RWPE2 (cell line): Measurements from ENCODE around the gene SETX.

ENCODE experiments used
- ATAC-seq: fragments of 200-7000 bp; cut with Tn5 transposase; 3 replicates; pipeline ENCODE4 v1.9.1; 2021; ENCODE audit warnings: low read depth
- DNase-seq: peaks from one replicate; pipeline ENCODE4 v3.0.0-alpha.2; 2020; ENCODE audit warnings: low spot score
- H3K27ac ChIP-seq: fragments of 450-650 bp; 2 replicates; pipeline ENCODE4 v1.5.1; 2017; ENCODE audit warnings: mild to moderate bottlenecking; ENCODE audit not compliant: poor library complexity, severe bottlenecking
- H3K27me3 ChIP-seq: fragments of 250-450 bp; sonication (Bioruptor Pico); 2 replicates; pipeline ENCODE4 v1.5.1; 2021; ENCODE audit warnings: mild to moderate bottlenecking, moderate library complexity; ENCODE audit not compliant: insufficient read depth, poor library complexity, severe bottlenecking
- H3K36me3 ChIP-seq: fragments of 250-450 bp; sonication (Bioruptor Pico); 2 replicates; pipeline ENCODE4 v1.5.1; 2020; ENCODE audit warnings: low read depth, mild to moderate bottlenecking, moderate library complexity
- H3K4me1 ChIP-seq: fragments of 250-450 bp; sonication (Bioruptor Pico); 2 replicates; pipeline ENCODE4 v1.5.1; 2021; ENCODE audit warnings: mild to moderate bottlenecking, moderate library complexity; ENCODE audit not compliant: insufficient read depth, poor library complexity, severe bottlenecking
- H3K4me3 ChIP-seq: fragments of 250-450 bp; sonication (Bioruptor Pico); 2 replicates; pipeline ENCODE4 v1.5.1; 2021; ENCODE audit warnings: mild to moderate bottlenecking, moderate library complexity; ENCODE audit not compliant: severe bottlenecking
- H3K9me3 ChIP-seq: fragments of 250-450 bp; sonication (Bioruptor Pico); 2 replicates; pipeline ENCODE4 v1.5.1; 2021; ENCODE audit warnings: mild to moderate bottlenecking, moderate library complexity; ENCODE audit not compliant: severe bottlenecking
- CTCF ChIP-seq: fragments of 450-650 bp; IDR thresholded peaks from one replicate; pipeline ENCODE4 v1.5.1; 2017; ENCODE audit warnings: mild to moderate bottlenecking, moderate library complexity; ENCODE audit not compliant: poor library complexity, severe bottlenecking

The SETX gene

DNA sequence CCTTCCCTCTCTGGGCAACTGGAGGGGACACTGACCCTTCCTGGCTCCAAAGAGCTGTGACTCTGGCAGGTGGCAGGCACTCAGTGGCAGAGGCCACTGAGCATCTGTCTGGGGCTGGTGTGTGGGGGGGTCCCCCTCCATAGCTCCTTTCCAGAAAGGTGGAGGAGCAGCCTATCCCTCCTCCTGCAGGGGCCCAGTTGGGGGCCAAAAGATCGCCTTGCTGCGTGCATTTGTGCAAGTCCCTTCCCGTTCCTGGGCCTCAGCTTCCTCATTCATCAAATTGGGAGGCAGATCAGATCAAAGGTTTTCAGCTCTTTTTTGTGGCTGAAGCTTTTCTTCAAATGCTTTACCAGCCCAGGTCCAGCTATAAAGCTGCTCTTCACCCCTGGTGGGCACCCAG lies 115.3 kb downstream of the SETX start:
- Histone ChIP-seq H3K4me1 (no peaks in the 10 kb centered on the region), H3K36me3 (no peaks in the 10 kb centered on the region), H3K27ac (no peak overlapping the region), H3K27me3 (peaks cover 13% of the 10 kb centered on the region), H3K9me3 (no peaks in the 10 kb centered on the region), H3K4me3 (no peak overlapping the region)
- DNase-seq (peak; percentile 37), ATAC-seq (no peak)
- no peak for TF ChIP-seq CTCF

DNA sequence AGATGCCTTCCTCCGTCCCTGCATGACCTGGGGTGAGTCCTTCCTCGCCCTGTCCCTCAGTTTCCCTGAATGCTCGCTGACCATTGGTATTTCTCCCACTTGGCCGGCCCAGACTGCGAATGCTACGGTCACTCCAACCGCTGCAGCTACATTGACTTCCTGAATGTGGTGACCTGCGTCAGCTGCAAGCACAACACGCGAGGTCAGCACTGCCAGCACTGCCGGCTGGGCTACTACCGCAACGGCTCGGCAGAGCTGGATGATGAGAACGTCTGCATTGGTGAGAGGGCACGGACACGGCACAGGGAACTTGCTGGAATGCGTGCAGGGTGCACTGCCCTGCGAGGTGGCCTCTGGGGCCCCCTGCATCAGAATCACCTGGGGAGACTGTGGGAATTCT lies 115.8 kb downstream of the SETX start:
- no peak for TF ChIP-seq CTCF
- Histone ChIP-seq H3K9me3 (no peaks in the 10 kb centered on the region), H3K4me3 (no peak overlapping the region), H3K4me1 (no peaks in the 10 kb centered on the region), H3K36me3 (no peaks in the 10 kb centered on the region), H3K27ac (no peak overlapping the region), H3K27me3 (peaks cover 13% of the 10 kb centered on the region)
- DNase-seq (peak; percentile 55), ATAC-seq (no peak)

GRCh38 chr9:132238026-132238972 lies 116.5 kb downstream of the SETX start:
- H3K9me3 ChIP-seq = no peaks in the 10 kb centered on the region

GRCh38 chr9:132237481-132237880 lies 117.3 kb downstream of the SETX start:
- no peaks in the 10 kb centered on the region for H3K36me3 ChIP-seq
- ATAC-seq = no peak
- no peaks in the 10 kb centered on the region for H3K4me1 ChIP-seq
- peaks cover 2% of the 10 kb centered on the region for H3K27me3 ChIP-seq
- no peak for TF ChIP-seq CTCF
- H3K9me3 ChIP-seq = no peaks in the 10 kb centered on the region
- H3K27ac ChIP-seq = no peak overlapping the region
- H3K4me3 ChIP-seq = no peak overlapping the region
- peak; percentile 51 for DNase-seq

More at GRCh38 chr9:132238026-132238972, 116.5 kb downstream of the SETX start:
- Histone ChIP-seq H3K27ac (no peak overlapping the region), H3K27me3 (peaks cover 10% of the 10 kb centered on the region), H3K4me1 (no peaks in the 10 kb centered on the region), H3K36me3 (no peaks in the 10 kb centered on the region), H3K4me3 (no peak overlapping the region)
- ATAC-seq = no peak
- TF ChIP-seq CTCF = no peak
- peak; percentile 34 for DNase-seq

GRCh38 chr9:132236662-132237311 lies 118.0 kb downstream of the SETX start:
- Histone ChIP-seq H3K36me3 (no peaks in the 10 kb centered on the region), H3K4me1 (no peaks in the 10 kb centered on the region), H3K27ac (no peak overlapping the region), H3K4me3 (no peak overlapping the region), H3K9me3 (no peaks in the 10 kb centered on the region), H3K27me3 (no peaks in the 10 kb centered on the region)
- ATAC-seq = no peak
- no peak for DNase-seq
- TF ChIP-seq CTCF = peak; percentile 78
